Activated CD4-positive, alpha-beta T cell treated with anti-CD3 and anti-CD28 coated beads for 36 hours (primary cell): Measurements from ENCODE around the gene RUFY1. TPM values are rescaled to one million over a fixed set of nuclear protein-coding genes. Genes with fewer than 3 reads are reported as not detected.

Source experiments
- ATAC-seq: fragments of 200-7000 bp; cut with Tn5 transposase; one replicate; pipeline ENCODE4 v1.10.0; 2021; ENCODE audit warnings: mild to moderate bottlenecking, moderate library complexity
- CTCF ChIA-PET: fragments of 350-600 bp; sonication (Branson Sonifier 250); formaldehyde crosslinking; loops from one replicate; lab custom pipeline; 2021; ENCODE audit warnings: antibody characterized with exemption; lab: Charles Lee
- POLR2A ChIA-PET: fragments of 350-600 bp; sonication (Branson Sonifier 250); formaldehyde crosslinking; loops from one replicate; lab custom pipeline; 2021; ENCODE audit warnings: antibody characterized with exemption, inconsistent platforms; lab: Charles Lee
- DNase-seq: peaks from one replicate; pipeline ENCODE4 v3.0.0-alpha.2; 2020
- H3K27ac Mint-ChIP-seq: one replicate; pipeline ENCODE4 v1.8.0; 2021; ENCODE audit warnings: mixed read lengths
- H3K27me3 Mint-ChIP-seq: one replicate; pipeline ENCODE4 v1.8.0; 2021; ENCODE audit warnings: mixed read lengths
- H3K36me3 Mint-ChIP-seq: one replicate; pipeline ENCODE4 v1.8.0; 2021; ENCODE audit warnings: low read depth, mixed read lengths
- H3K4me1 Mint-ChIP-seq: one replicate; pipeline ENCODE4 v1.8.0; 2021; ENCODE audit warnings: mixed read lengths
- H3K4me3 Mint-ChIP-seq: one replicate; pipeline ENCODE4 v1.8.0; 2021; ENCODE audit warnings: mild to moderate bottlenecking, moderate library complexity, mixed read lengths
- H3K9me3 Mint-ChIP-seq: one replicate; pipeline ENCODE4 v1.8.0; 2021; ENCODE audit warnings: low read depth, mixed read lengths
- intact Hi-C, 2 experiments: fragments of 100-400 bp; cut with DNase I in 1 of 2; cut with micrococcal nuclease in 1 of 2; formaldehyde crosslinking; loops; one replicate each; pipeline versions ENCODE4 v1.14.2 to v1.15.1; 2022 to 2024; cut with DNase I, micrococcal nuclease
- total RNA-seq, 2 experiments: library from RNA; stranded (reverse); gene quantifications; one replicate each; pipeline ENCODE4 v1.2.3, GENCODE V29; 2021

The RUFY1 gene
- total RNA-seq, 2 experiments from 2014 or later, result 29.6 to 33.8 TPM

- CTCF ChIA-PET, result interaction anchor here (0.6 kb wide), 1 partner anchor 126 kb away, joined by 8 read pairs; no protein-coding TSS in a partner anchor
- Mint-ChIP-seq H3K27me3 (no peaks in the 10 kb centered on the region), H3K27ac (no peak overlapping the region), H3K4me1 (peaks cover 23% of the 10 kb centered on the region), H3K4me3 (no peak overlapping the region), H3K9me3 (no peaks in the 10 kb centered on the region), H3K36me3 (peaks cover 17% of the 10 kb centered on the region)
- POLR2A ChIA-PET, result interaction anchor here (1.5 kb wide), 1 partner anchor 8 kb away, joined by 3 read pairs; no protein-coding TSS in a partner anchor
- ATAC-seq (no peak), DNase-seq (no peak)
- intact Hi-C loops, result no loop called here
Measured at GRCh38 chr5:179605026-179605833, 54.9 kb downstream of the RUFY1 start.

- ChIA-PET POLR2A (no interaction called here), CTCF (interaction anchor here (1.1 kb wide), 1 partner anchor 12 kb away, joined by 3 read pairs; no protein-coding TSS in a partner anchor)
- H3K27me3 Mint-ChIP-seq, result no peaks in the 10 kb centered on the region
- no peak for DNase-seq
- intact Hi-C loops, result no loop called here
- no peaks in the 10 kb centered on the region for H3K9me3 Mint-ChIP-seq
- peaks cover 31% of the 10 kb centered on the region for H3K4me1 Mint-ChIP-seq
- no peak overlapping the region for H3K27ac Mint-ChIP-seq
- no peak overlapping the region for H3K4me3 Mint-ChIP-seq
- peaks cover 28% of the 10 kb centered on the region for H3K36me3 Mint-ChIP-seq
- no peak for ATAC-seq
Measured at GRCh38 chr5:179606071-179606909, 55.9 kb downstream of the RUFY1 start.

- POLR2A ChIA-PET, result no interaction called here
- Mint-ChIP-seq H3K36me3 (peaks cover 30% of the 10 kb centered on the region), H3K27ac (peak overlapping the region; percentile 19), H3K9me3 (no peaks in the 10 kb centered on the region), H3K4me1 (peaks cover 33% of the 10 kb centered on the region), H3K27me3 (no peaks in the 10 kb centered on the region), H3K4me3 (no peak overlapping the region)
- CTCF ChIA-PET, result interaction anchor here (1.1 kb wide), 1 partner anchor 13 kb away, joined by 3 read pairs; no protein-coding TSS in a partner anchor
- intact Hi-C loops, result no loop called here
- ATAC-seq (no peak), DNase-seq (no peak)
Measured at GRCh38 chr5:179606910-179607159, 56.5 kb downstream of the RUFY1 start.

DNA sequence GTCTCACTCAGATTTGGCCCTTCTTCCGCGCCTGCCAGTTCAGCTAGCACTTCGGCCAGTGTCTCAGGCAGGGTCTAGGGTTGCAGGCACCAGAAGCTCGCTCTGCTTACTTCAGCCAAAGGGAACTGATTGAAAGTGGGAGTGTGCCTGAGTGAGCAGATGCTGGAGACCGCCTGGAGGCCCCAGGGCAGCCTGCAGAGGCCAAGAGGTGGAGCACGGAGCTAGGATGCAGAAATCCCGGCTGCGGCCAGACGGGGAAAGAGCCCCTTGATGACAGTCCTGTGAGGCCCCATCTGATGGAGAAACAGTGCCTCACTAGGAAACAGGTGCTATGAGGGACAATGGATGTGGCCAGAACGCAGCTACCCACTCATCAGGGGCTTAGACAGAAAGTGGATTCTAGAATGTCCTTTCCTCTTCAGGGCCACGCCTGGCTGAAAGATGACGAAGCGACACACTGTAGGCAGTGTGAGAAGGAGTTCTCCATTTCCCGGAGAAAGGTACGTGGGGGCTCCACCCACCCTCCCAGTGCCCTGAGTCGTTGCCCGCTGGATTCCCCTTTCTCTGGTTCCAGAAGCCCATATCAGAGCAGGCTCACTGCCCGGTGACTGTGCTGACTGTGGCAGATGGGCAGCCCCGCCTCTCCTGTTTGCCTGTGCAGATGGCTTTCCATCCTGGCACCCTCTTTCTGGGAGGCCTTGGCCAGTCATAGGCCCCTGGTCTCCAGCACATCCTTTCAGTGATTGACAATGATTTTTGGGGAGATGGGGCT, 57.0 kb downstream of the RUFY1 start:
- DNase-seq (no peak), ATAC-seq (no peak)
- H3K36me3 Mint-ChIP-seq, result peaks cover 32% of the 10 kb centered on the region
- H3K27ac Mint-ChIP-seq, result peak overlapping the region; percentile 49
- ChIA-PET POLR2A (interaction anchor here (0.9 to 1.5 kb wide), 3 partner anchors 9 to 16 kb away, joined by 3 to 8 read pairs (median 5); partner anchors contain the start of gene HNRNPH1), CTCF (no interaction called here)
- intact Hi-C loops, result no loop called here
- H3K27me3 Mint-ChIP-seq, result no peaks in the 10 kb centered on the region
- peaks cover 36% of the 10 kb centered on the region for H3K4me1 Mint-ChIP-seq
- H3K9me3 Mint-ChIP-seq, result no peaks in the 10 kb centered on the region
- no peak overlapping the region for H3K4me3 Mint-ChIP-seq

DNA sequence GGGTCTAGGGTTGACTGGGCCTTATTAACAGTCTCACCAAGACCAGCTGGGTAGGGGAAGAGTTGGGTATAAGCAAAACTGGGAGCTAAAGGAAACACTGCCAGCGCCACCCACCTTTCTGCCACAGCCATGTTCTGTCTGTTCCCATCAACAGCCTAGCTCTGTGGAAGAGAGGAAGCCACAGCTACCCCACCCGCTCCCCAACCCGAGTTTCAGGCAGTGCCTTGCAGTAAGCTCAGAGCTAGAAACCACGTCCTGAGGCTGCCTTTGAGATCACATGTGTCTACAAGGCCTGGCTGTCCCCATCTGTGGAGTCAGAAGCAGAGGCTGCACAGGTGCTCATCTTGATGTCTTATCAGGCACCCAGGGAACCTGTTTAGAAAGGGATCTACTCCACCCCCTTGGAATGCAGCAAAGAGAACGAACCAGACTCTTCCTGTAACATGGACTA, 57.8 kb downstream of the RUFY1 start:
- DNase-seq, result peak; percentile 62
- intact Hi-C loops, result no loop called here
- H3K4me1 Mint-ChIP-seq, result peaks cover 41% of the 10 kb centered on the region
- H3K4me3 Mint-ChIP-seq, result no peak overlapping the region
- H3K27me3 Mint-ChIP-seq, result no peaks in the 10 kb centered on the region
- ChIA-PET POLR2A (interaction anchor here (0.6 to 1.5 kb wide), 6 partner anchors 9 to 110 kb away, joined by 3 to 8 read pairs (median 5); partner anchors contain the start of gene HNRNPH1), CTCF (interaction anchor here (0.5 kb wide), 1 partner anchor 97 kb away, joined by 3 read pairs; no protein-coding TSS in a partner anchor)
- peak; percentile 80 for ATAC-seq
- peaks cover 36% of the 10 kb centered on the region for H3K36me3 Mint-ChIP-seq
- H3K9me3 Mint-ChIP-seq, result no peaks in the 10 kb centered on the region
- H3K27ac Mint-ChIP-seq, result peak overlapping the region; percentile 66

- peaks cover 49% of the 10 kb centered on the region for H3K4me1 Mint-ChIP-seq
- H3K27me3 Mint-ChIP-seq, result no peaks in the 10 kb centered on the region
- CTCF ChIA-PET, result no interaction called here
- peaks cover 52% of the 10 kb centered on the region for H3K36me3 Mint-ChIP-seq
- POLR2A ChIA-PET, result interaction anchor here (5.8 kb wide), 1 partner anchor 13 kb away, joined by 59 read pairs; the partner anchor contains the start of gene HNRNPH1
- no peak for DNase-seq
- peak overlapping the region; percentile 8 for H3K27ac Mint-ChIP-seq
- no peaks in the 10 kb centered on the region for H3K9me3 Mint-ChIP-seq
- no peak overlapping the region for H3K4me3 Mint-ChIP-seq
- no peak for ATAC-seq
- intact Hi-C loops, result loop anchor here in 1 of 2 experiments (2.0 kb wide), 1 partner anchor 15 kb away; no protein-coding TSS in a partner anchor
Measured at GRCh38 chr5:179609834-179610108, 59.4 kb downstream of the RUFY1 start.

- Mint-ChIP-seq H3K27ac (peak overlapping the region; percentile 51), H3K36me3 (peaks cover 57% of the 10 kb centered on the region), H3K9me3 (no peaks in the 10 kb centered on the region), H3K4me1 (peaks cover 50% of the 10 kb centered on the region), H3K4me3 (no peak overlapping the region), H3K27me3 (no peaks in the 10 kb centered on the region)
- ATAC-seq (no peak), DNase-seq (no peak)
- ChIA-PET POLR2A (interaction anchor here (5.8 kb wide), 1 partner anchor 12 kb away, joined by 59 read pairs; the partner anchor contains the start of gene HNRNPH1), CTCF (no interaction called here)
- intact Hi-C loops, result loop anchor here in 1 of 2 experiments (2.0 kb wide), 1 partner anchor 14 kb away; no protein-coding TSS in a partner anchor
Measured at GRCh38 chr5:179610109-179610902, 60.0 kb downstream of the RUFY1 start.

DNA sequence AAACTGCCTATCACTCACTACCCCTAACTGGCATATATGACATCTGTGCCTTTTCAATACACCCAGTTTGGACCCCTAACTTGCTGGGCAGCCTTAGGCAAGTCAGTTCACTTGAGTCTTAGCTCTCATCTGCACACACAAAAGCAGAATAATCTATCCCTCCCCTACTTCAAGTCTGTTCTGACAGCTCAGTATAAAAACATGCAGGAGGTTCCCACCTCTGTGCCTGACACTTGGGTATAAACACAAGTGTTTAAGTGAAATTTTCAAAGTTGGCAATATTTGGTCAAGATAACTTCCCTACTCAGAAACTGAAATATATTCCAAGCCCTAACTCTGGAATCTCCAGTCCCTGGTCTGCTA, 60.5 kb downstream of the RUFY1 start:
- CTCF ChIA-PET, result no interaction called here
- DNase-seq (no peak), ATAC-seq (no peak)
- Mint-ChIP-seq H3K4me1 (peaks cover 54% of the 10 kb centered on the region), H3K27ac (peak overlapping the region; percentile 14), H3K9me3 (no peaks in the 10 kb centered on the region), H3K27me3 (no peaks in the 10 kb centered on the region), H3K4me3 (no peak overlapping the region), H3K36me3 (peaks cover 62% of the 10 kb centered on the region)
- POLR2A ChIA-PET, result interaction anchor here (1.1 to 5.8 kb wide), 2 partner anchors 10 to 12 kb away, joined by 4 to 59 read pairs; partner anchors contain the start of gene HNRNPH1
- intact Hi-C loops, result loop anchor here in 1 of 2 experiments (2.0 kb wide), 1 partner anchor 14 kb away; no protein-coding TSS in a partner anchor

- H3K36me3 Mint-ChIP-seq, result peaks cover 80% of the 10 kb centered on the region
- POLR2A ChIA-PET, result interaction anchor here (0.6 to 5.8 kb wide), 10 partner anchors 8 to 246 kb away, joined by 3 to 59 read pairs (median 4); partner anchors contain the start of genes HNRNPH1, MRNIP and RUFY1
- H3K27ac Mint-ChIP-seq, result peak overlapping the region; percentile 53
- CTCF ChIA-PET, result interaction anchor here (0.8 to 1.8 kb wide), 3 partner anchors 8 to 11 kb away, joined by 3 to 7 read pairs (median 3); partner anchors contain the start of gene HNRNPH1
- no peak for DNase-seq
- no peak overlapping the region for H3K4me3 Mint-ChIP-seq
- intact Hi-C loops, result no loop called here
- peaks cover 67% of the 10 kb centered on the region for H3K4me1 Mint-ChIP-seq
- no peaks in the 10 kb centered on the region for H3K27me3 Mint-ChIP-seq
- H3K9me3 Mint-ChIP-seq, result no peaks in the 10 kb centered on the region
- ATAC-seq, result no peak
Measured at GRCh38 chr5:179612577-179613459, 62.5 kb downstream of the RUFY1 start.
